SK-N-SH (cell line): ENCODE data around the gene MASP1. TPM values are rescaled to one million over a fixed set of nuclear protein-coding genes. Genes with fewer than 3 reads are reported as not detected.

ENCODE experiments used
- CTCF ChIA-PET: fragments of 300-600, 350-600 bp; formaldehyde crosslinking; extraction: SDS; loops from one replicate; lab custom pipeline; 2021; lab: Yijun Ruan, JAX
- POLR2A ChIA-PET: fragments of 350-600 bp; sonication (Branson Sonifier 250); formaldehyde crosslinking; extraction: SDS; loops from one replicate; lab custom pipeline; 2020; ENCODE audit warnings: antibody characterized with exemption, inconsistent platforms; lab: Yijun Ruan, JAX
- DNase-seq: peaks from one replicate; pipeline ENCODE4 v3.0.0; 2012
- H2AFZ ChIP-seq: fragments of 200-600 bp; sonication (generic); 2 replicates; pipeline ENCODE4 v1.8.1; 2016; ENCODE audit warnings: antibody characterized with exemption, mild to moderate bottlenecking, low read depth
- H3F3A ChIP-seq: fragments of 200-600 bp; sonication (generic); replicated peaks from 2 replicates; pipeline ENCODE3; 2016; ENCODE audit warnings: antibody characterized with exemption, mild to moderate bottlenecking; ENCODE audit not compliant: insufficient read depth
- H3K27ac ChIP-seq, 2 experiments: fragments of 200-500 bp in 1 of 2; fragments of 200-600 bp in 1 of 2; sonication (Bioruptor generic) in 1 of 2; sonication (generic), shearing (Covaris generic) in 1 of 2; 2 replicates each; pipeline versions ENCODE4 v1.5.1 to v1.6.1; 2014 to 2016; ENCODE audit warnings: low read depth in 2 of 2, inconsistent platforms in 1 of 2, low read length in 1 of 2, mild to moderate bottlenecking in 1 of 2, mixed read lengths in 1 of 2
- H3K27me3 ChIP-seq: fragments of 200-600 bp; sonication (generic), shearing (Covaris generic); 2 replicates; pipeline ENCODE4 v1.6.1; 2016; ENCODE audit warnings: mixed run types; ENCODE audit not compliant: insufficient read depth
- H3K36me3 ChIP-seq, 2 experiments: fragments of 200-500 bp in 1 of 2; fragments of 200-600 bp in 1 of 2; sonication (Bioruptor generic) in 1 of 2; sonication (generic) in 1 of 2; replicated peaks in 1 of 2; 2 replicates each; pipeline versions ENCODE3 to v1.5.1; 2014 to 2016; ENCODE audit warnings: low read length in 1 of 2, mild to moderate bottlenecking in 1 of 2; ENCODE audit not compliant: insufficient read depth in 2 of 2, control insufficient read depth in 1 of 2
- H3K4me1 ChIP-seq, 2 experiments: fragments of 200-500 bp in 1 of 2; fragments of 200-600 bp in 1 of 2; sonication (Bioruptor generic) in 1 of 2; sonication (generic), shearing (Covaris generic) in 1 of 2; 2 replicates each; pipeline versions ENCODE4 v1.5.1 to v1.6.1; 2014 to 2016; ENCODE audit warnings: low read depth in 1 of 2, low read length in 1 of 2, mixed run types in 1 of 2; ENCODE audit not compliant: insufficient read depth in 2 of 2, control insufficient read depth in 1 of 2
- H3K4me2 ChIP-seq: fragments of 200-600 bp; sonication (generic), shearing (Covaris generic); 2 replicates; pipeline ENCODE4 v1.6.1; 2017; ENCODE audit warnings: mixed run types
- H3K4me3 ChIP-seq, 2 experiments: fragments of 200-500 bp in 1 of 2; fragments of 200-600 bp in 1 of 2; sonication (Bioruptor generic) in 1 of 2; sonication (generic), shearing (Covaris generic) in 1 of 2; 2 replicates each; pipeline versions ENCODE4 v1.5.1 to v1.8.1; 2014 to 2016; ENCODE audit warnings: low read depth in 2 of 2, inconsistent platforms in 1 of 2, low read length in 1 of 2, mild to moderate bottlenecking in 1 of 2, mixed read lengths in 1 of 2, moderate library complexity in 1 of 2
- H3K79me2 ChIP-seq: fragments of 200-600 bp; sonication (generic); 2 replicates; pipeline ENCODE4 v1.8.1; 2017; ENCODE audit warnings: mild to moderate bottlenecking; ENCODE audit not compliant: insufficient read depth
- H3K9ac ChIP-seq: fragments of 200-600 bp; sonication (generic); 2 replicates; pipeline ENCODE4 v1.6.1; 2017; ENCODE audit warnings: mixed run types
- H3K9me2 ChIP-seq: fragments of 200-600 bp; sonication (generic); 2 replicates; pipeline ENCODE4 v1.6.1; 2017; ENCODE audit warnings: mixed run types
- H3K9me3 ChIP-seq: fragments of 200-600 bp; sonication (generic); 2 replicates; pipeline ENCODE4 v1.6.1; 2017; ENCODE audit warnings: mixed run types, mild to moderate bottlenecking, moderate library complexity
- H4K20me1 ChIP-seq: fragments of 200-600 bp; sonication (generic); 2 replicates; pipeline ENCODE4 v1.6.1; 2017; ENCODE audit warnings: mild to moderate bottlenecking, mixed run types; ENCODE audit not compliant: insufficient read depth
- CHD2 ChIP-seq: fragments of 150-350 bp; IDR thresholded peaks from 2 replicates; pipeline ENCODE4 v1.6.1; 2018; ENCODE audit warnings: low read length; ENCODE audit not compliant: partially characterized antibody
- CTCF ChIP-seq: fragments of 200-600 bp; sonication (generic); IDR thresholded peaks from 2 replicates; pipeline ENCODE4 v1.6.1; 2017; ENCODE audit warnings: antibody characterized with exemption, mild to moderate bottlenecking, moderate library complexity
- FOSL2 ChIP-seq: IDR thresholded peaks from 2 replicates; pipeline ENCODE4 v1.4.0; 2012; ENCODE audit warnings: low read depth, mild to moderate bottlenecking, moderate library complexity, borderline replicate concordance
- FOXJ3 ChIP-seq: sonication (generic); formaldehyde crosslinking; IDR thresholded peaks from 2 replicates; pipeline ENCODE4 v1.5.1; 2020; ENCODE audit warnings: mild to moderate bottlenecking, missing genetic modification reagents
- JUND ChIP-seq: IDR thresholded peaks from 2 replicates; pipeline ENCODE4 v1.4.0; 2012
- MXI1 ChIP-seq: IDR thresholded peaks from 2 replicates; pipeline ENCODE4 v1.6.1; 2012; ENCODE audit warnings: mild to moderate bottlenecking, low read depth, low read length, improper control_type of control experiment
- NFIC ChIP-seq: IDR thresholded peaks from 2 replicates; pipeline ENCODE4 v1.4.0; 2012; ENCODE audit warnings: borderline replicate concordance
- POLR2AphosphoS5 ChIP-seq: IDR thresholded peaks from 2 replicates; pipeline ENCODE4 v1.6.1; 2012; ENCODE audit warnings: low read depth, low read length
- RFX5 ChIP-seq: IDR thresholded peaks from 2 replicates; pipeline ENCODE4 v1.6.1; 2012; ENCODE audit warnings: mild to moderate bottlenecking, improper control_type of control experiment, low read length
- TCF12 ChIP-seq: IDR thresholded peaks from 2 replicates; pipeline ENCODE4 v1.4.0; 2012
- ZBTB33 ChIP-seq: IDR thresholded peaks from 2 replicates; pipeline ENCODE4 v1.4.0; 2012; ENCODE audit warnings: low read depth, borderline replicate concordance
- WGBS: methylation state at CpG from one replicate; pipeline ENCODE4 v1.1.6; 2017; ENCODE audit warnings: low lambda C conversion rate; 5-methylcytosine and 5-hydroxymethylcytosine counted together
- polyA plus RNA-seq, 3 experiments: library from polyadenylated mRNA; depleted of rRNA; stranded (reverse); fragments of >200 nt; gene quantifications; 2 replicates each; pipeline ENCODE4 v1.2.3, GENCODE V29; 2012
- TF ChIP-seq, protein P1 (sequence below): IDR thresholded peaks from 2 replicates; pipeline ENCODE4 v1.4.0; 2012; ENCODE audit warnings: low read depth

MASP1 gene
- polyA plus RNA-seq, 1 of the 3 experiments (the other 2 are of a cell fraction), result not detected

DNA sequence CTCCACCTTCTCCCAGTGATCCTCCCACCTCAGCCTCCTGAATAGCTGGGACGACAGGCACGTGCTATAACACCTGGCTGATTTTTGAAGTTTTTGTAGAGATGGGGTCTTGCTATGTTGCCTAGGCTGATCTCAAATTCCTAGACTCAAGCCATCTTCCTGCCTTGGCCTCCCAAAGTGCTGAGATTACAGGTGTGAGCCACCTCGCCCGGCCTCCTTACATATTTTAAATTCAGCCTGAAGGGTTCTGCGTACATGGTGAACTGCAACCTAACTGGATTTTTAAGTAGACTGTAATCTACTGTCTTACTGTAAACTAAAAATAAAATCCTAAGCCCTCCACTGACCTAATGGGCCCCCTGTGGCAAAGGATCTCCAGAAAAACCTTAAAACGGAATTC lies 34.1 kb downstream of the MASP1 start:
- POLR2A ChIA-PET, result no interaction called here
- TF ChIP-seq CTCF, result no peak
- TF ChIP-seq RFX5, result no peak
- TF ChIP-seq ZBTB33, result no peak
- TF ChIP-seq NFIC, result no peak
- no peak for TF ChIP-seq POLR2AphosphoS5
- no peak for TF ChIP-seq JUND
- TF ChIP-seq TCF12, result no peak
- TF ChIP-seq, protein P1, sequence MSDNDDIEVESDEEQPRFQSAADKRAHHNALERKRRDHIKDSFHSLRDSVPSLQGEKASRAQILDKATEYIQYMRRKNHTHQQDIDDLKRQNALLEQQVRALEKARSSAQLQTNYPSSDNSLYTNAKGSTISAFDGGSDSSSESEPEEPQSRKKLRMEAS, result no peak
- no peak for TF ChIP-seq CHD2
- H3F3A ChIP-seq, result no peaks in the 10 kb centered on the region
- no peak overlapping the region for H3K9ac ChIP-seq
- H3K79me2 ChIP-seq, result no peaks in the 10 kb centered on the region
- no peak overlapping the region for H3K4me2 ChIP-seq
- no peaks in the 10 kb centered on the region for H3K9me3 ChIP-seq
- H4K20me1 ChIP-seq, result no peaks in the 10 kb centered on the region
- no peaks in the 10 kb centered on the region for H3K4me1 ChIP-seq
- CTCF ChIA-PET, result no interaction called here
- DNase-seq, result no peak
- H3K27ac ChIP-seq, result no peak overlapping the region
- WGBS, result 17% methylated on average over 6 of the region's 6 CpGs
- no peak overlapping the region for H2AFZ ChIP-seq
- H3K9me2 ChIP-seq, result no peaks in the 10 kb centered on the region
- no peaks in the 10 kb centered on the region for H3K36me3 ChIP-seq
- no peak overlapping the region for H3K4me3 ChIP-seq
- H3K27me3 ChIP-seq, result no peaks in the 10 kb centered on the region

- ChIA-PET CTCF (interaction anchor here (1.1 kb wide), 1 partner anchor 12 kb away, joined by 4 read pairs; no protein-coding TSS in a partner anchor), POLR2A (no interaction called here)
- no peaks in the 10 kb centered on the region for H4K20me1 ChIP-seq
- WGBS, result 24% methylated on average over 10 of the region's 10 CpGs
- no peak overlapping the region for H2AFZ ChIP-seq
- H3K36me3 ChIP-seq, result no peaks in the 10 kb centered on the region
- H3K79me2 ChIP-seq, result no peaks in the 10 kb centered on the region
- no peak overlapping the region for H3K9ac ChIP-seq
- no peak overlapping the region for H3K4me2 ChIP-seq
- no peak for DNase-seq
- no peak for TF ChIP-seq MXI1
- TF ChIP-seq, protein P1, result no peak
- no peak for TF ChIP-seq FOSL2
- TF ChIP-seq FOXJ3 (CRISPR knock-in tag), result no peak
- H3K27me3 ChIP-seq, result no peaks in the 10 kb centered on the region; the same call in 1 of the 2 replicates
- no peak overlapping the region for H3K27ac ChIP-seq
- H3K4me3 ChIP-seq, result no peak overlapping the region
- no peaks in the 10 kb centered on the region for H3K9me3 ChIP-seq
- H3F3A ChIP-seq, result no peaks in the 10 kb centered on the region
- no peaks in the 10 kb centered on the region for H3K9me2 ChIP-seq
- no peaks in the 10 kb centered on the region for H3K4me1 ChIP-seq
Observed at GRCh38 chr3:187256051-187256616, 35.4 kb downstream of the MASP1 start.
